RKO (cell line): ENCODE measurements around the gene AFF2.
A peak's percentile ranks its signal among the peaks of the same experiment; 100 is the strongest.

Experiments used
- DNase-seq: peaks from one replicate; pipeline ENCODE4 v3.0.0-alpha.2; 2016; ENCODE audit warnings: low spot score

AFF2 gene

DNA sequence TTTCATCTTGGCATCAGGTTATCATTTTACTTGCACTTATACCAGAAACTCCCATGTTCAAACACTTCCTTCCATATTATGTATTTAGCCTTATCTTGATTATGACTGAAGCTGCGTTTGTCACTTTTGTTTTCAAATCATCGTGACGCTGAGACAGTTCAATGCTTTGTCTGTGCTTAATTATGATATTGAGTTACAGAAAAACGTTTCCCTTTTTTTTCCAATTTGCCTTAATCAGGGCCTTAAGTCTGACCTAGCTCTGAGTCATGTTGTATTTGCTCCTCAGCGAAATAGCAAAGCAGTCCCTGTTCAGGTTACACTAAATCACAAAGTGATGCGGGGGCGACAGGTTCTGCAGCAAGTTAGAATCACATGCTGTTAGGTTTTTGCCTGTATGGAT is 254.7 kb downstream of the AFF2 start:
- DNase-seq, result no peak

- no peak for DNase-seq
Observed at GRCh38 chrX:148763896-148764295, 263.5 kb downstream of the AFF2 start.

DNA sequence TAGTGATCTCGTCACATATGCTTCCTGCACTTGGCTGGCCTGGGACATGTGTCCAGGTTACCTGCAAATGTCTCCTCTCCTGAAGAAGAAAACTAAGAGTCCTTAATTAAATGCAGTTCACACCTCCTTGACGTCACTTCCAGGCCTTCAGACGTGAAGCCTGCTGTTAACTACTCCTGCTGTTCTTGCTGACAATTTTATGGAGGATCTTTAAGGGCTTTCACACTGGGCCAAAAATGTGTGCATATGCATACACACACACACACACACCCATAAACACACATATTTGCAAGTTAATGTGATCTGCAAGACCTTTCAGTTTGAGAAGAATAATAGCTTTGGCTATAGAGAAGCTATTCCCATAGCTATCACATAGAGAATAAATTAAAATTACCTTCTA is 267.9 kb downstream of the AFF2 start:
- DNase-seq, result no peak

GRCh38 chrX:148771440-148771839 is 271.0 kb downstream of the AFF2 start:
- no peak for DNase-seq

DNA sequence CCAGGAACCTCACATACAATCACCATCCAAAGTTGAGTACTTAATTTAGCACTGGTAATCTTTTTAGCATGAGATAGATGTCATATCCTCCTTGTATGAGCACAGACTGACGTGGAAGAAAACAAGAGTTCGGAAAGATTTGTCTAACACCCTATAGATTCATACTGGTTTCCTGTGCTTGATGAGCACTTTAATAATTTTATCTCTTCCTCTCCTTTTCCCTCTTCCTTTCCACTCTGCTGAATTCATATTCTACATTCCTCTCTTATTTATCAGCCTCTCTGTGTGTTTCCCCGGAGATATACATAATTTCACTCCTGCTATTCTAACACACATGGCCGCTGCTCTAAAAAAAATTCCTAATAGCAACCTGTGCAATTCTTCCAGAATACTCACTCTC is 273.9 kb downstream of the AFF2 start:
- no peak for DNase-seq

- no peak for DNase-seq
Observed at GRCh38 chrX:148784137-148784536, 283.7 kb downstream of the AFF2 start.

GRCh38 chrX:148784856-148785255 is 284.4 kb downstream of the AFF2 start:
- DNase-seq, result no peak

- no peak for DNase-seq
Observed at GRCh38 chrX:148785256-148785655, 284.8 kb downstream of the AFF2 start.

DNA sequence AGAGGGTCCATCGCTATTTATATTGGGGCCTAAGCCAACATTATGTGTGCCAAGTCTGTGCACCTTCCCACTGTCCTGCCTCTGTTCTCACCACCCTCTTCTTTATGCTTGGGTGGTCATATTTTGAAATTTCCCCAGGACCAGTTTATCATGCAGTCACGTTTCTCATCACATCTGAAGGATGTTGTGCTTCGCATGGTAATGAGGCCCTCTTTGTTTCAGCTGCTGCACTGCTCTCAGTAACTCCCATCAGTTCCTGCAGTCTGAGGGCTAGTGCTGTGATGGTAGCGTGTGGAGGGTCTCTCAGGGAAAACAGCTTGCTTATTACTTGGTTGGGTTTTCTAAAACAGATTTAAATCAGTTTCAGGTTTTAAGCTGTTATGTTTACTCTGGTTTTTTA is 288.0 kb downstream of the AFF2 start:
- DNase-seq, result no peak

DNA sequence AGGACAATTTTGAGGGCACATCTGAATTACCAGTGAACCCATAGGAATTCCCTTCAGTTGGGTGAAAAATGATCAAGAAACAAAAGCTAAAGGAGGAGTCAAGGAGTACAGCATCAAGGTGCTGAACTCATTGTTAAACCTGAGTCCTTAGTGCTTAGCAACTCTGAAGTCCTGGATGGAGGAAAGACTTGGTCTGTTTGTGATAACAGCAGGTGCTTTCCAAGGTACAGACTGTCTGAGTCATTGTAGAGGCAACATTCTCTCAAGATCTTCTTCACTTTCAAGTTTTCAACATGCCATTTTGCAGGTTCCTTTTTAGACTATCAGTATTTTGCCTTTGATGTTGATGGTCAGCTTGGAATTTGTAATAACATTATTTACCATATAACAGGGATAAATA is 293.9 kb downstream of the AFF2 start:
- DNase-seq, result no peak

DNA sequence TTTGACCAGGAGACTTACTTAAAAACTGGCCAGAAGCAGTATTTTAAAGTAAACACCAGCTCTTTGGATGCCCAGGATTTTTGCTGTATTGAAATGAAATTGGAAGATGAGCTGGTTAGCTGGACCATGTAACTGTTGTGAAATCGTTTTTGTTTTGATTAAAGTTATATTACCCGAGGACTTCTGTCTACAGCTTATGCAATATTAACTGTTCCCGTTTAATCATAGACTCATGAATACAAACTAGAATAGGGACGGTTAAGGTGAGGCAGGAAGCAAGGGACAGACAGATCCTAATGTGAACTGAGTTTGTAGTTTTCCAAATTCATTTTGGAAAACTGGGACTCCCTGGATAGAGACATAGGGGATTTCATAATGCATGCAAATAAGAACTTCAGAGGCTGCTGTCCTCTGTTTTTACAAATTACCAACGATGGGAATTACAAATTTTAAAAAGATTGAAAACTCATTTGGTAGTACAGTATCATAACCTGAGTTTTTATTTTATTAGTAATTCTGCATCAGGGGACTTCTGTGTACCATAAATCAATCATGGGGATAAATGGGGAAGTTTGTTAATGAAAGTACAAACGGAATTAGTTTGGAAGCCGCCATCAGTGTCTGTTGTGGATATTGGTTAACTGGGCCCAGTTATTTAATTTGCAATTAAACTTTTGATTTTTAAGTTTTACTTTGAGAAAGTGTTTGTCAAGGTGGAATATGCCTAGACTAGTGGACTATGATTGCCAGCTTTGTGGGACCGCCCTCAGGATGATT is 304.4 kb downstream of the AFF2 start:
- DNase-seq, result no peak

GRCh38 chrX:148806145-148806870 is 305.9 kb downstream of the AFF2 start:
- no peak for DNase-seq

- no peak for DNase-seq
Observed at GRCh38 chrX:148808833-148809232, 308.4 kb downstream of the AFF2 start.

DNA sequence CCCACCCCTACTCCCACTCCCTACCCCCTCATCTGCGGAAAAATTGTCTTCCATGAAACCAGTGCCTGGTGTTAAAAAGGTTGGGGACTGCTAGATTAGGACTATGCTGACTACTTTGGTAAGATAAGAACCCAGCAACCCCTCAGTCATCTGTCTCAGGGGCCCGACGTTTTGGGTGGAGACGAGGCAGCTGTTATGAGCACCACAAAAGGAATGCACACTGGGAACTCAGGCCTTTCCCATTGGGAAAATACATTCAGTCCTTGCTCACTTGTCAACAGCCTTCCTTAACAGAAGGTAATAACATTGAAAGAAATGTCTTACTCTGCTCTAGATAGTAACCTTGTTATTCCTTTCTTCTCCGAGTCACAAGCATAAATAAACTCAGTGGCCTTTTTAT is 310.8 kb downstream of the AFF2 start:
- DNase-seq, result no peak

DNA sequence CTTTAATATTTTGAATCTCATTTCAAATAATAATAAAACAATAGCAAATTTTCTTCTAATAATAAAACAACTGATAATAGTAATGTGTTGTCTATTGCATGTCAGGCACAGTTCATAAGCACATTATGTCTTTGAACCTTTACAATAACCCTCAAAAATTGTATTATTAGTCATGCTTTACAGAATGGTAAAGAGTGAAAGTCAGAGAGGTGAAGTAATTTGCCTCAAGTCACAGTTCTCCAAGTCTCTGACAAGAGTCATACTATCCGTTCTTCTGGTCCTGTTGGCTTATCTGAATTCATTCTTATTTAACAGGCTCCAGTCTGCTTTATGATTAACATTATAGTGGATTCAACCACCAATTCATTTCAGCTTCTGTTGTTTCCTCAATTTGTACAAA is 313.0 kb downstream of the AFF2 start:
- no peak for DNase-seq

DNA sequence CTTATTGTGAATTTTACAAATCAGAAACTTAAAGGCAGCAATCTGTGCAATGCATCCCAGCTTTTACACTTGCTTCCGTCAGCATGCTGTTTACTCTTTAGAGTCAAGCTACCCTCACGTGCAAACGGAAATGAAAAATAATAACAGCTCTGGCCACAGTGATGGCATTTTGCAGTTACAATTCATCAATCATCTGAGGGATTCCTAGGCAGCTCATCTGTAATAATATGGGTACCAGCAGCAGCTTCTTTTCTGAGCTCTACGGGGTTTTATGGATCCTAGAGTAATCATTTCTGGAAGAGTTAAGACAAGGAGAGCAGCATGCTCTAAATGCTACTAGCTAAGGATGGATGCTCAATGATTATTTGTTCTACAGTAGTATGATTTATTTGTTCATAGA is 313.6 kb downstream of the AFF2 start:
- DNase-seq, result no peak

DNA sequence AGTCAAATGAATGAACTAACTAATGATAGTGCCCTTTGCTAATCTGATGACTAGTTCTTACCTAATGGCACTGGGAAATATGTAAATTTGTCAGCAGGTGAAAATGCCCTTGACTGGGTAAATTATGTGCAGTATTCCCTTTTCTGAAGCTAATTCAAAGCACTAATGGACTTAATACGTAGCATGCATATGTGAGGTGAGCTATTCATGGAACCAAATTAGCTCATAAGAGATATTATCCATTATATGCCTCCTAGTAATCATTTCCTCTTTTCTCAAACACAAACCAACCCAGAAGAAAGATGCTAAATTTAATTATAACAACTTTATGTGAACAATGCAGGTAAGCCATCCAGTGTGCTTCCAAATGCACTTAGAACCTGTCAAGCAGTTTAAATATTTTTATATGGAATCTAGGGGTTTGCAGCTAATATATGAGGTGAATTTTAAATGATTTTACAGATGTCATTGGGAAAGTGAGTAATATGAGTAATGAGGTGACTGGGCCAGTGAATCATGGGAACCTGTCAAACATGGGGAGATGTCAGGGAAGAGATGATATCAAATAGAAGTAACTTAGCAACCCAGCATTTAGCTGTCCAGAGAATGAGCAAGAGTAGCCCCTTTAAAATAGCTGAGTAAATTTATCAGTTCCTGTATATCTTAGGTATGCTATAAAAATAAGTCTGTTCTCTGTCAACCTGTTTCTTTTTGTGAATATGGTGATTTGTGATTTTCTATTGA is 315.0 kb downstream of the AFF2 start:
- DNase-seq, result peak; percentile 8

DNA sequence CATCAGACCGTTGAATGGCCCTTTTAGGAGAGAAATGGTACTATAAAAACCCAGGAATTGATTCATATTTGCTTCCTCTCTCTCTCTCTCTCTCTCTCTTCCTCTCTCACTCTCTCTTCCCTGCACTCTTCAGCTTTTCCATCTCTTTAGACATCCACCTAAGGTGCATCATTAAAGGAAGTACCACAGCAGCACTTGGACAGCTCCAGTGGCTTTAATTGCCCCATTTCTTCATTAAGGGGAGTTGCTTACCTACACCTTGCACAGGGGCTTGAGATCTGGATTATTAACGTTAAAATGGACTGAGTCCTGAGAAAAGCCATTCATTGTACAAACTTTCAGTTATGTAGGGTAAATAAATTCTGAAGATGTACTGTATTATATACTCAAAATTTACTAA is 323.6 kb downstream of the AFF2 start:
- DNase-seq, result no peak

- no peak for DNase-seq
Observed at GRCh38 chrX:148825696-148826095, 325.3 kb downstream of the AFF2 start.

DNA sequence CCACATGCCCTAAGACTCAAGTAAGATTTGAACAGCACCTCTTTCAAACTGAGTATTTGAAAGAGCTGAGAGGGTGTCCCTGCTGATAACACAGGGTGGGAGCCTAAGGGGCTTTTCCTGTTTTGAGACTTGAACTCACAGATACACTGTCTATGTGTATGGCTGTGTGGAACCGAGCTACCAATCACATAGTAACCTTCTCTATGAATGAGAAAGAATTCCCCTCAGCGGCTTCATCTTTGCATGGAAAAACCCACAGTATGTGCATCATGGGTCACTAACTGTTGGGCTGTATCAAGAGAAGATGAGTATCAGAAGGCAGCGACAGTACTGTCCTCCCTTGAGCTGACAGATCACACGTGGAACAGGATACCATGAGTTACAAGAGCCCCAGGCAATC is 336.3 kb downstream of the AFF2 start:
- DNase-seq, result no peak

DNA sequence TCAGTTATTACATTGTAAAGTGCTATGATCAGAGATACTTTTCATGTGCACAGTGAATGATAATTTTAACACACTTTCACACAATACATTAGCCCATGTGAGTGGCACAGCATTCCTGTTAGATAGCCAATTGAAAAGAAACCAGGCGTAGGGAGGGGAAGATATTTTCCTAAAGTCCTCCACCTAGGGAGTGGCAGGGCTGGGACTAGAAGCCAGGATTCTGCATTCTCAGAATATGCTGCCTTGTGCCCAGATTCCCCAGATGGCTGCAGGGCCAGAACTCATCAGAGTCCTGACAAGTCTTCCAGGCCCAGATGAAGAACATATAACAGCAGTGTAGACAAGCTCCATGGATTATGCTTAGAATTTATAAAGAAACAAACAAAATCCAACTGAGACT is 350.2 kb downstream of the AFF2 start:
- DNase-seq, result no peak

- DNase-seq, result no peak
Observed at GRCh38 chrX:148854306-148854705, 353.9 kb downstream of the AFF2 start.

DNA sequence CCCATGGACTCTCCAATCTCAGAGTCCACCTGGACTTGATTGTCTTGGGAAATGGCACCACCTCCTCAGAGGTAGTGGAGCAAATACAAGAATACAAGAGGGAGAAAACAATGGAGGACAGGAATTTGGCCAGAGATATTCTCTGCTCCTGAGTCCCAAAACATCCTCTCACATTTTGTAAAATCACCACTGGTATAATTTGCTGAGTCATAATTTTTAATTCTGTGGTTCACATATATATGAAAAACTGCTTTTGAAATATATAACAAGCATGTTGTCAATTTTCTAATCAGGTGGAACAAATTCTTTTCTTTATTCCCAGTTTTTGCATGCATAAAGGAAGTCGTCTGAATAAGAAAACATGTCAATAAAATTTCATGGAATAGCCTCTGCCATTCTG is 356.1 kb downstream of the AFF2 start:
- no peak for DNase-seq
